Liver (tissue), 9 donors: ENCODE measurements around the gene CECR2. TPM values are rescaled to one million over a fixed set of nuclear protein-coding genes. Genes with fewer than 3 reads are reported as not detected.

Experiments
- DNase-seq: peaks from one replicate; pipeline ENCODE4 v3.0.0-alpha.2; 2017; ENCODE audit warnings: low spot score
- H3K27ac ChIP-seq, 2 donors: one replicate each; pipeline ENCODE4 v1.7.0; 2013; ENCODE audit warnings: inconsistent platforms in 2 of 2, low read length in 2 of 2, control low read depth in 1 of 2, low read depth in 1 of 2, mild to moderate bottlenecking in 1 of 2
- H3K27me3 ChIP-seq, 4 donors: one replicate each; pipeline versions ENCODE4 v1.6.1 to v1.7.0; 2013; ENCODE audit warnings: low read length in 3 of 4, inconsistent platforms in 1 of 4, mild to moderate bottlenecking in 1 of 4, moderate library complexity in 1 of 4; ENCODE audit not compliant: control insufficient read depth in 4 of 4, insufficient read depth in 4 of 4
- H3K36me3 ChIP-seq, 4 donors: one replicate each; pipeline versions ENCODE4 v1.6.1 to v1.7.0; 2013; ENCODE audit warnings: low read length in 3 of 4, mild to moderate bottlenecking in 3 of 4, low read depth in 1 of 4, moderate library complexity in 1 of 4; ENCODE audit not compliant: control insufficient read depth in 4 of 4, insufficient read depth in 3 of 4
- H3K4me1 ChIP-seq, 4 donors: one replicate each; pipeline versions ENCODE4 v1.6.1 to v1.7.0; 2013; ENCODE audit warnings: low read length in 3 of 4, mild to moderate bottlenecking in 3 of 4, moderate library complexity in 1 of 4; ENCODE audit not compliant: control insufficient read depth in 4 of 4, insufficient read depth in 4 of 4
- H3K4me3 ChIP-seq, 3 donors: one replicate each; pipeline versions ENCODE4 v1.6.1 to v1.7.0; 2013; ENCODE audit warnings: low read length in 3 of 3, control low read depth in 1 of 3, low read depth in 1 of 3, mild to moderate bottlenecking in 1 of 3
- H3K9ac ChIP-seq, 2 donors: one replicate each; pipeline ENCODE4 v1.7.0; 2013; ENCODE audit warnings: low read length in 2 of 2, mild to moderate bottlenecking in 2 of 2, moderate library complexity in 2 of 2, control low read depth in 1 of 2, low read depth in 1 of 2
- H3K9me3 ChIP-seq, 4 donors: one replicate each; pipeline versions ENCODE4 v1.6.1 to v1.7.0; 2013; ENCODE audit warnings: low read length in 3 of 4; ENCODE audit not compliant: control insufficient read depth in 4 of 4
- ATF3 ChIP-seq: IDR thresholded peaks from 2 replicates; pipeline ENCODE4 v1.6.1; 2016; ENCODE audit warnings: antibody characterized with exemption
- CTCF ChIP-seq: fragments of 150-350 bp; IDR thresholded peaks from 2 replicates; pipeline ENCODE4 v1.5.1; 2017; ENCODE audit warnings: improper control_type of control experiment, low read depth, low read length; ENCODE audit not compliant: missing input control
- EGR1 ChIP-seq, 2 donors: IDR thresholded peaks; 2 replicates each; pipeline ENCODE4 v1.6.1; 2016 to 2018; ENCODE audit warnings: antibody characterized with exemption in 2 of 2, low read depth in 2 of 2
- FOXA1 ChIP-seq: IDR thresholded peaks from 2 replicates; pipeline ENCODE4 v1.6.1; 2016; ENCODE audit warnings: antibody characterized with exemption
- FOXA2 ChIP-seq: IDR thresholded peaks from 2 replicates; pipeline ENCODE4 v1.6.1; 2016; ENCODE audit warnings: antibody characterized with exemption
- GABPA ChIP-seq, 2 donors: IDR thresholded peaks in 1 of 2; conservative IDR thresholded peaks in 1 of 2; 2 replicates each; pipeline ENCODE4 v1.6.1; 2016; ENCODE audit warnings: antibody characterized with exemption in 2 of 2, mild to moderate bottlenecking in 1 of 2, moderate library complexity in 1 of 2
- HNF4A ChIP-seq, 2 donors: conservative IDR thresholded peaks; 2 replicates each; pipeline ENCODE4 v1.6.1; 2016; ENCODE audit warnings: antibody characterized with exemption in 2 of 2, mild to moderate bottlenecking in 2 of 2
- HNF4G ChIP-seq: IDR thresholded peaks from 2 replicates; pipeline ENCODE4 v1.6.1; 2016; ENCODE audit warnings: antibody characterized with exemption
- JUND ChIP-seq, 2 donors: IDR thresholded peaks; 2 replicates each; pipeline ENCODE4 v1.6.1; 2016; ENCODE audit warnings: antibody characterized with exemption in 2 of 2
- MAX ChIP-seq: IDR thresholded peaks from 2 replicates; pipeline ENCODE4 v1.6.1; 2016; ENCODE audit warnings: antibody characterized with exemption
- NR2F2 ChIP-seq: IDR thresholded peaks from 2 replicates; pipeline ENCODE4 v1.6.1; 2016; ENCODE audit warnings: antibody characterized with exemption
- RAD21 ChIP-seq, 2 donors: IDR thresholded peaks; 2 replicates each; pipeline ENCODE4 v1.6.1; 2016; ENCODE audit warnings: antibody characterized with exemption in 2 of 2, mild to moderate bottlenecking in 2 of 2
- REST ChIP-seq: IDR thresholded peaks from 2 replicates; pipeline ENCODE4 v1.6.1; 2016; ENCODE audit warnings: antibody characterized with exemption, mild to moderate bottlenecking
- RXRA ChIP-seq, 2 donors: IDR thresholded peaks; 2 replicates each; pipeline ENCODE4 v1.6.1; 2017 to 2018; ENCODE audit warnings: antibody characterized with exemption in 2 of 2, mild to moderate bottlenecking in 1 of 2
- SP1 ChIP-seq: IDR thresholded peaks from 2 replicates; pipeline ENCODE4 v1.6.1; 2018; ENCODE audit warnings: antibody characterized with exemption, mild to moderate bottlenecking
- YY1 ChIP-seq: IDR thresholded peaks from 2 replicates; pipeline ENCODE4 v1.6.1; 2016; ENCODE audit warnings: antibody characterized with exemption, mild to moderate bottlenecking
- ZBTB33 ChIP-seq: IDR thresholded peaks from 2 replicates; pipeline ENCODE4 v1.6.1; 2016; ENCODE audit warnings: antibody characterized with exemption
- WGBS: extraction: QIAGEN DNeasy Blood & Tissue Kit; methylation state at CpG from one replicate; pipeline ENCODE4 v1.1.7; 2013; 5-methylcytosine and 5-hydroxymethylcytosine counted together
- polyA plus RNA-seq, 2 donors: library from polyadenylated mRNA; stranded (reverse) in 1 of 2; unstranded in 1 of 2; fragments of 200-250 nt in 1 of 2; fragments of >200 nt in 1 of 2; fragmentation: Nextera tagmentation in 1 of 2; extraction: Ambion mirVana in 1 of 2; gene quantifications; one replicate each; pipeline versions ENCODE4 v1.2.1 to v1.2.3, GENCODE V29; 2013 to 2015
- total RNA-seq, 2 donors: library from RNA; depleted of rRNA; stranded (reverse); fragments of >200 nt; gene quantifications; one replicate each; pipeline ENCODE4 v1.2.3, GENCODE V29; 2014
- donor health status: healthy.
- donor health status: healthy.
- donor health status: healthy.
- donor health status: healthy.
- donor health status: healthy.

CECR2 gene
- total and polyA plus RNA-seq, 4 donors = 1.8 to 9.7 (median 2.1) TPM

- no peaks in the 10 kb centered on the region for H3K4me1 ChIP-seq
- no peak overlapping the region for H3K9ac ChIP-seq
- no peak overlapping the region for H3K4me3 ChIP-seq
- DNase-seq = no peak
- no peaks in the 10 kb centered on the region for H3K9me3 ChIP-seq
- H3K27ac ChIP-seq = no peak overlapping the region
- TF ChIP-seq SP1 (no peak), HNF4G (no peak)
- WGBS = 95% methylated on average over 6 of the region's 6 CpGs
- H3K36me3 ChIP-seq = no peaks in the 10 kb centered on the region
- H3K27me3 ChIP-seq = no peaks in the 10 kb centered on the region
Measured at GRCh38 chr22:17444204-17444504, 74.9 kb downstream of the CECR2 start.

GRCh38 chr22:17446698-17447097 is 77.4 kb downstream of the CECR2 start:
- Histone ChIP-seq H3K9ac (no peak overlapping the region), H3K27me3 (no peaks in the 10 kb centered on the region), H3K4me3 (no peak overlapping the region), H3K9me3 (no peaks in the 10 kb centered on the region), H3K36me3 (peaks cover 0 to 2% (median 0%) of the 10 kb centered on the region in 4 donors), H3K27ac (no peak overlapping the region), H3K4me1 (no peaks in the 10 kb centered on the region)
- TF ChIP-seq REST (no peak), JUND (IDR thresholded peaks at IDR 0.05) (no peak), RAD21 (IDR thresholded peaks at IDR 0.05) (no peak), FOXA1 (no peak), MAX (no peak), GABPA (IDR thresholded peaks at IDR 0.05 in 1 of 2, conservative IDR thresholded peaks at IDR 0.05 in 1 of 2) (no peak), CTCF (no peak)
- DNase-seq = no peak
- 97% methylated on average over 10 of the region's 10 CpGs for WGBS

GRCh38 chr22:17451316-17451715 is 82.1 kb downstream of the CECR2 start:
- 89% methylated on average over 5 of the region's 5 CpGs for WGBS
- no peaks in the 10 kb centered on the region for H3K4me1 ChIP-seq
- H3K36me3 ChIP-seq = peaks cover 0 to 2% (median 0%) of the 10 kb centered on the region in 4 donors
- no peak overlapping the region for H3K9ac ChIP-seq
- H3K27me3 ChIP-seq = no peaks in the 10 kb centered on the region
- H3K9me3 ChIP-seq = no peaks in the 10 kb centered on the region
- no peak overlapping the region for H3K4me3 ChIP-seq
- no peak for DNase-seq
- H3K27ac ChIP-seq = no peak overlapping the region
- TF ChIP-seq RXRA (IDR thresholded peaks at IDR 0.05) = no peak
- no peak for TF ChIP-seq CTCF
- TF ChIP-seq RAD21 (IDR thresholded peaks at IDR 0.05) = no peak
- no peak for TF ChIP-seq NR2F2
- TF ChIP-seq HNF4G = no peak
- no peak for TF ChIP-seq YY1
- no peak for TF ChIP-seq JUND (IDR thresholded peaks at IDR 0.05)
- TF ChIP-seq ATF3 = no peak
- TF ChIP-seq EGR1 (IDR thresholded peaks at IDR 0.05; ENCODE audit: low read depth in 2 of 2) = no peak
- no peak for TF ChIP-seq ZBTB33
- no peak for TF ChIP-seq MAX
- no peak for TF ChIP-seq HNF4A (conservative IDR thresholded peaks at IDR 0.05)
- no peak for TF ChIP-seq SP1
- TF ChIP-seq FOXA2 = no peak
